Immature natural killer cell (primary cell): Measurements from ENCODE around the gene GRID1. TPM values are rescaled to one million over a fixed set of nuclear protein-coding genes. Genes with fewer than 3 reads are reported as not detected.
A peak's percentile ranks its signal among the peaks of the same experiment; 100 is the strongest.

Source experiments
- DNase-seq, 3 donors: peaks; one replicate each; pipeline ENCODE4 v3.0.0; 2022; ENCODE audit warnings: mixed read lengths in 1 of 3
- H3K27ac Mint-ChIP-seq, 6 donors: one replicate each; pipeline ENCODE4 v1.8.0; 2020; ENCODE audit warnings: mixed read lengths in 6 of 6, mild to moderate bottlenecking in 5 of 6, inconsistent platforms in 4 of 6, moderate library complexity in 3 of 6
- H3K27me3 Mint-ChIP-seq, 3 donors: one replicate each; pipeline ENCODE4 v1.8.0; 2020 to 2021; ENCODE audit warnings: low read depth in 3 of 3, mild to moderate bottlenecking in 3 of 3, mixed read lengths in 3 of 3, moderate library complexity in 3 of 3, inconsistent platforms in 1 of 3
- H3K36me3 Mint-ChIP-seq, 3 donors: one replicate each; pipeline ENCODE4 v1.8.0; 2020; ENCODE audit warnings: mixed read lengths in 3 of 3, inconsistent platforms in 2 of 3, mild to moderate bottlenecking in 2 of 3
- H3K4me1 Mint-ChIP-seq, 2 donors: one replicate each; pipeline ENCODE4 v1.8.0; 2020; ENCODE audit warnings: inconsistent platforms in 2 of 2, mild to moderate bottlenecking in 2 of 2, mixed read lengths in 2 of 2, moderate library complexity in 1 of 2
- H3K4me3 Mint-ChIP-seq, 5 donors: one replicate each; pipeline ENCODE4 v1.8.0; 2020; ENCODE audit warnings: mild to moderate bottlenecking in 5 of 5, mixed read lengths in 5 of 5, inconsistent platforms in 3 of 5, moderate library complexity in 3 of 5
- H3K9me3 Mint-ChIP-seq, 6 donors: one replicate each; pipeline ENCODE4 v1.8.0; 2020; ENCODE audit warnings: mild to moderate bottlenecking in 6 of 6, mixed read lengths in 6 of 6, inconsistent platforms in 4 of 6, moderate library complexity in 3 of 6
- polyA plus RNA-seq, 3 donors: library from polyadenylated mRNA; unstranded; fragments of 300-500 nt; fragmentation: Illumina TruSeq; gene quantifications; one replicate each; pipeline ENCODE4 v1.2.3, GENCODE V29; 2021

The GRID1 gene
- polyA plus RNA-seq, 3 donors from 2014 or later, result not detected

DNA sequence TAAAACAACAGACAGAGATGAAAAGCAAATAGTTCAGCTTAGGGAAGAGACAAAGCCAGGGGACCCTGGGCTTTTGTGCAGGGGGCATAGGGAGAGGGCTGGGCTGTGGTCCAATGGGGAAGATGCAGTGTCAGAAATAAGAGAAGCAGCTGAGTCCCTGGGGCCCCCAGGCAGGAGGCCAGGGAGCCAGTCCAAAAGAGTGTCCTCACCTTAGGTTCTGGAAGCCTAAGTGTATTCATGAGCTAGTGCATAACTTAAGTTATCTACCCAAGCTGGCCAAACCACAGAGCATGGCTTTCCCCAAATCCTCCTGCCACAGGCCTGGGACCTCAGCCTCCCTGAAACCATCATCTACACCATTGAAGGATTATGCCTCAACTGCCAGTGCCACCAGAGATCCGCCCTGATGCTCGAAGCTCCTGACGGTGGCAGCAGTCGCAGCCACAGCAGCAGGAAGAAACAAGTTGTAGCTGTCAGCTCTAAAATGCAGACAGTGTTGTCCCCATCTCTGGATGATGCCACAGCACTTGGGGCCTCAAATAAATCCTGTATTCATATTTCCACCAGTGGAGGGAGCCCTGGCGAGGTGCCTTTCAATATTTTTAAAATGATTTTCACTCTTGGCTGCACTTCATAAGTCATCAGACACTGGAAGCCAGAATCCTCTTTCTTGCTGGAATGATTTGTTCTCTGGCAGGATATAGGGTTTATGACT lies 574.6 kb downstream of the GRID1 start:
- H3K4me1 Mint-ChIP-seq, result no peaks in the 10 kb centered on the region
- no peak overlapping the region for H3K4me3 Mint-ChIP-seq
- no peaks in the 10 kb centered on the region for H3K36me3 Mint-ChIP-seq
- H3K27me3 Mint-ChIP-seq, result peaks cover 0 to 3% (median 0%) of the 10 kb centered on the region in 3 donors
- no peaks in the 10 kb centered on the region for H3K9me3 Mint-ChIP-seq
- no peak overlapping the region for H3K27ac Mint-ChIP-seq
- DNase-seq, result no peak

DNA sequence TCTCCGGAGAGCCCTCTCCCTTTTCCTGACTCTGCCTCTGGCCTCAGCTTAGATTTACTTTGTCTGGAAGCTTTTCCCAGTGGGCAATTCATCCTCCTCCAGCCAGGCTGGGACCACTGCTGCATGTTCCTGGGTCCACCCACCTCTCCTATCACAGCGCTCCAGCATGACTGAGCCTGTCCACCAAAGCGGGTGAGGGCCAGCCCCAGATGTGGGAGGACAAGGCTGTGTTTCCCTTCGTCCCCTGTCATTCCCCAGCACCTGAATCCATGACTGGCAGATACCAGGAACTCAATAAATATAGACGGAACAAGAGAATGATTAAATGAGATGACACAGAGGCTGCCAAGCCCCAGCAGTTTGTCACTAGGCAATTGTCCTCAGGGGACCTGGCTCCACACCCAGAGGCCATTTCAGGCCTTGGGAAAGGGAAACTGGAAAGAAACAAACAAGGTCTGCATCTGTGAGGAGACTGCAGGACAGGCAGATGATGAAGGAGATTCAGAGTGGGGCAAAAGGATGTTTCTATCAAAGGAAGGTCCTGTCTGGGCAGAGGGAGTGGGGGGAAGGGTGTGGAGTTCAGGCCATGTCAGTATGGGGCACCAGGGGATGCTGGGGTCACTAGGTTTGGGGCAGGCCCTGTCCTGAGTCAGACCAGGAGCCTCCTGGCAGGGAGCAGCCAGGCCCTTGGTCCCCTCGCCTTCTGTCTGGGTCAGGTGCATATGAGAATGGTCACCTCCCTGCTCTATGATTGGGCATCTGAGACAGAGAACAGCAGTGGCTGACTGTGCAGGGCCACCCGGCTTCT lies 576.4 kb downstream of the GRID1 start:
- H3K36me3 Mint-ChIP-seq, result no peaks in the 10 kb centered on the region
- H3K27ac Mint-ChIP-seq, result no peak overlapping the region
- H3K4me3 Mint-ChIP-seq, result no peak overlapping the region
- H3K9me3 Mint-ChIP-seq, result no peaks in the 10 kb centered on the region
- no peak for DNase-seq
- H3K4me1 Mint-ChIP-seq, result no peaks in the 10 kb centered on the region
- no peaks in the 10 kb centered on the region for H3K27me3 Mint-ChIP-seq

- DNase-seq, result no peak
- Mint-ChIP-seq H3K27ac (no peak overlapping the region), H3K9me3 (no peaks in the 10 kb centered on the region), H3K27me3 (no peaks in the 10 kb centered on the region), H3K36me3 (no peaks in the 10 kb centered on the region), H3K4me1 (no peaks in the 10 kb centered on the region), H3K4me3 (no peak overlapping the region)
Observed at GRCh38 chr10:85789125-85789524, 577.5 kb downstream of the GRID1 start.

DNA sequence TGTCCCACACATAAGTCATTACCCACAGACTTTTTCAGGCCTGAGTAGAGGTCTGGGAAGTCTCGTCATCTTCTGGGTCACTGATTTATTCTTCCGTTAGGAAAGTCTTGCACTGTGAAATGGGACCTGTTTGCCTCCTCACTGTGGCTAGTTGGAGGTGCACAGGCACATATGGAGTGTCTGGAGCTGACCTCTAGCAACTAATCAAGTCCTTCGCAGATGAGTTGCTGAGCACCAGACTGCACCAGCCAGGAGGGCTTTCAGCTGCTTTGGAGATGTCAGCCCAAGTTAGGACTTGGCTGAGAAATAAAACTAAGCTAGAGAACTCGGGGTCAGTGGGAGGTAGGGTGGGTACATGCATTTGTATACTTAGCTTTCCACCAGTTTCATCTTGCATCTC lies 578.0 kb downstream of the GRID1 start:
- H3K27ac Mint-ChIP-seq, result no peak overlapping the region
- no peak for DNase-seq
- H3K36me3 Mint-ChIP-seq, result no peaks in the 10 kb centered on the region
- no peaks in the 10 kb centered on the region for H3K4me1 Mint-ChIP-seq
- H3K9me3 Mint-ChIP-seq, result no peaks in the 10 kb centered on the region
- H3K27me3 Mint-ChIP-seq, result no peaks in the 10 kb centered on the region
- no peak overlapping the region for H3K4me3 Mint-ChIP-seq

DNA sequence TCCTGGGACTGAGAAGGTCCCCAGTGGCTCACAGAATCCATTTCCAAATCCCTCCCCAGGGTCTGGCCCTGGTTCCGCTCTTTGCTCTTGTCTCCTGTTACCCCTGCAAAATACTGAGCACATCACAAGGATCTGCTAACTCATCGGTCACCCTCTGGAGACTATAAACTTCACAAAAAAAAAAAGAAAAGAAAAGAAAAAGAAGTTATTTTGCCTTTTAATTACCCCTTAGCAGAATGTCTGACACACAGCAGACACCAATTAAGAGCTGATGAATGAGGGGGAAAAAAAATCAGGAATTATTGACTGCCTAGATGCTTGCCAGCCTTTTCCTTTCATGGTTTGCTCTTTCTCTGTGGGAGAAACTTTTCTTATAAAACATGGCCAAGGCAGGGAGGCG lies 578.7 kb downstream of the GRID1 start:
- DNase-seq, result no peak
- H3K36me3 Mint-ChIP-seq, result no peaks in the 10 kb centered on the region
- H3K4me3 Mint-ChIP-seq, result no peak overlapping the region
- no peaks in the 10 kb centered on the region for H3K27me3 Mint-ChIP-seq
- no peaks in the 10 kb centered on the region for H3K9me3 Mint-ChIP-seq
- H3K27ac Mint-ChIP-seq, result no peak overlapping the region
- H3K4me1 Mint-ChIP-seq, result no peaks in the 10 kb centered on the region

GRCh38 chr10:85787393-85787792 lies 579.2 kb downstream of the GRID1 start:
- no peak for DNase-seq
- no peaks in the 10 kb centered on the region for H3K36me3 Mint-ChIP-seq
- no peak overlapping the region for H3K4me3 Mint-ChIP-seq
- H3K4me1 Mint-ChIP-seq, result no peaks in the 10 kb centered on the region
- no peak overlapping the region for H3K27ac Mint-ChIP-seq
- no peaks in the 10 kb centered on the region for H3K27me3 Mint-ChIP-seq
- H3K9me3 Mint-ChIP-seq, result no peaks in the 10 kb centered on the region

DNA sequence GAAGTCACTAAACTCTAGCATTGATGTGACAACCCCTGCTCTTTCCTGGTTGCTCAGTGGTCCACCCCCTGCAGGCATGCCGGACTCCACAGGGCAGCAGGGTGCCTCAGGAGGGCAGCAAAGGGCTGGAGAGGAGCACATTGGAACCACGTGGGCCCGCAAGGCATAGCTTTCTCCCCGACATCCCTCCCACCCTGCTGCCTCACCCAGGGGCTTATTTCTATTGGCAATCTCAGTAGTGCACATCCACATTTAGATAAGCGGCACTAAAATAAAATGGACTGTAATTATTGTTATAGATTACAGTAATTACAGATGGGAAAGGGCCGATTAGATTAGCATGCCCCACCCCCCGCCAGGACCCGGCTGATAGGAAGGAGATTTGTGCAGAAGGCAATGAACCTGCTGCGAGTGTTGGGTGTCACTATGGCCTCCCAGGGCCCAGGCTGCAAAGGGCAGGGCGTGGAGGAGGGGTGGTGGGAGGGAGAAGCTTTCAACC lies 580.1 kb downstream of the GRID1 start:
- no peak overlapping the region for H3K27ac Mint-ChIP-seq
- no peaks in the 10 kb centered on the region for H3K27me3 Mint-ChIP-seq
- no peaks in the 10 kb centered on the region for H3K4me1 Mint-ChIP-seq
- no peak overlapping the region for H3K4me3 Mint-ChIP-seq
- no peak for DNase-seq
- H3K36me3 Mint-ChIP-seq, result no peaks in the 10 kb centered on the region
- H3K9me3 Mint-ChIP-seq, result no peaks in the 10 kb centered on the region

DNA sequence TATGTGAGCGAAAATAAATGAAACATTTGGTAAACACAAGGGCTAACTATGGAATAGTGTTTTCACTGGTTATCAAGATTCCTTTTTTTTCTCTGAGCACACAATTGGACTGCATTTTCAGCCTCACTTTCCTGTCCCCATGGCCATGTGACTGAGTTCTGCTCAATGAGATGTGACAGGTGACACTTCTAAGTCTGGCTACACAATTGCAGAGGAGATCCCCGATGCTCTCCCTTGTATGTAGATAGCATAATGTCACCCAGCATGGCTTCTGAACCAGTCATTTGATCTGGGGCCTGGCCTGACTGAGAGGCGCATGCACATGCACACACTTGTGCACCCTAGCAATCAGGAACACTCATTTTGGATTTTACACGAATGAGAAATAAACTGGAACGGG lies 581.8 kb downstream of the GRID1 start:
- Mint-ChIP-seq H3K4me3 (no peak overlapping the region), H3K27me3 (no peaks in the 10 kb centered on the region), H3K9me3 (no peaks in the 10 kb centered on the region), H3K27ac (no peak overlapping the region), H3K4me1 (no peaks in the 10 kb centered on the region), H3K36me3 (no peaks in the 10 kb centered on the region)
- DNase-seq, result no peak

DNA sequence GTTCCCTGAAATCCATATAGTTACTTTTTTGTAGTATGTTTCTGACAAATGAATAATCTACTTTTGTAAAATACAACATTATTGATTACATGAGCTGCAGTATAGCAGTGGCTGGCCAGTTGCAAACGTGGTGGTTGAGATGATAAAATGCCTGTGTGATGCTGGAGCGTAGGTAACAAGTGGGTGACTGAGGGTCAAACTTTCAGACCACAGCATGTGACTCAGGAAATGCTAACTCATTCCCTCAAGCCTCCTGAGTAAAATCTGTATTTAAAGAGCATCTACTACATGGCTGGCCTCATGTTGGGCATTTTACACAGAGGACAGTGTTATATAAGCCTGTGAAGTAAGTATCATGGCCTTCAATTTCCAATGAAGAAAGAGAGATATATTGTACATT lies 585.2 kb downstream of the GRID1 start:
- Mint-ChIP-seq H3K27me3 (no peaks in the 10 kb centered on the region), H3K9me3 (peaks cover 0 to 2% (median 0%) of the 10 kb centered on the region in 6 donors), H3K27ac (no peak overlapping the region), H3K4me1 (no peaks in the 10 kb centered on the region), H3K4me3 (no peak overlapping the region), H3K36me3 (no peaks in the 10 kb centered on the region)
- DNase-seq, result no peak

DNA sequence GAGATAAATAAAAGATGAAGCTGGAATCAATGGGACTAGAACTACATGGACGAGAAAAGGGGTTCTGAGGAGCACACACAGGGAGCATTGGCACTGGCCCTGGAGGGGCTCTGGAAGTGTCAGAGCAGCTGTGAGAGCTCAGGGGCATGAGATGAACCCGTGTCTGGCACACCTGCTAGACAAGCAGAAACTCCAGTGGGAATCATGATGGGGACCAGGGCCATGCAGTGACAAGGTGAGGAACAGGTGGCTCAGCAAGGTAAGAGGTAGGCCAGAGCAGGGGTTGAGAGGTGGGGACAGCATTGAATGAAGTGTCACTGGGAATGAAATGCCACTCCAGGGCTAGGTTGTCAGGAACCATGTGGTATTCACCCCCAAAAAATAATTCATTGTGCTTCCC lies 588.5 kb downstream of the GRID1 start:
- H3K4me1 Mint-ChIP-seq, result no peaks in the 10 kb centered on the region
- DNase-seq, result no peak
- H3K36me3 Mint-ChIP-seq, result no peaks in the 10 kb centered on the region
- no peak overlapping the region for H3K27ac Mint-ChIP-seq
- H3K4me3 Mint-ChIP-seq, result no peak overlapping the region
- H3K9me3 Mint-ChIP-seq, result peaks cover 0 to 4% (median 0%) of the 10 kb centered on the region in 6 donors
- peaks cover 0 to 2% (median 0%) of the 10 kb centered on the region in 3 donors for H3K27me3 Mint-ChIP-seq

GRCh38 chr10:85767891-85768290 lies 598.7 kb downstream of the GRID1 start:
- H3K4me3 Mint-ChIP-seq, result no peak overlapping the region
- H3K4me1 Mint-ChIP-seq, result no peaks in the 10 kb centered on the region
- no peaks in the 10 kb centered on the region for H3K27me3 Mint-ChIP-seq
- peaks cover 0 to 16% (median 4%) of the 10 kb centered on the region in 6 donors for H3K9me3 Mint-ChIP-seq
- DNase-seq, result no peak
- H3K27ac Mint-ChIP-seq, result no peak overlapping the region
- H3K36me3 Mint-ChIP-seq, result no peaks in the 10 kb centered on the region

- Mint-ChIP-seq H3K9me3 (peaks cover 0 to 14% (median 2%) of the 10 kb centered on the region in 6 donors), H3K4me3 (no peak overlapping the region), H3K36me3 (no peaks in the 10 kb centered on the region), H3K27me3 (no peaks in the 10 kb centered on the region), H3K4me1 (no peaks in the 10 kb centered on the region), H3K27ac (no peak overlapping the region)
- DNase-seq, result no peak
Observed at GRCh38 chr10:85764108-85764507, 602.5 kb downstream of the GRID1 start.

DNA sequence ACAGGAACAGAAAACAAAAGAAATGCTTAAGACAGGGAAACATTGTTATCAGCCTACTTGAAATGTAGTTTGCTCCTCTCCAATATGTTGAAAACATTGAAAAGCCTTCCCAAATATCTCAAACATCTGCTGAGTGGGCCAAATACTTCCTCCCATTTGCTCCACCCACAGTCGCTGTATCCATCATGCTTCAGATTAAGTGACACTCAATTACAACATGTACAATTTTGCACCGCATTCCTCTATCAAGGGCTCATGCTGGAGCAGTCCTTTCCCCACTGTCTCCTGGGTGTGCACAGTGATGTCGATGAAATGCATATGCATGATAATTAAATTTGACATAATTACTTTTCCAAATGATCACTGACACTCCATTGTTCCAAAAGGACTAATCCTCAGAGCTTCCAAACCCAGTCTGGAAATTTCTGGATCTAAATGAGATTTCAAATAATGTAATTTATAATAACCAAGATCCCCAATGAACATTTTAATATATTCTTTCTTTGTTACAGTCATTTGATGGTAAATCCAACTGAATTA lies 604.6 kb downstream of the GRID1 start:
- H3K9me3 Mint-ChIP-seq, result peaks cover 0 to 3% (median 0%) of the 10 kb centered on the region in 6 donors
- no peak overlapping the region for H3K27ac Mint-ChIP-seq
- no peaks in the 10 kb centered on the region for H3K27me3 Mint-ChIP-seq
- no peak for DNase-seq
- H3K36me3 Mint-ChIP-seq, result no peaks in the 10 kb centered on the region
- no peaks in the 10 kb centered on the region for H3K4me1 Mint-ChIP-seq
- no peak overlapping the region for H3K4me3 Mint-ChIP-seq

DNA sequence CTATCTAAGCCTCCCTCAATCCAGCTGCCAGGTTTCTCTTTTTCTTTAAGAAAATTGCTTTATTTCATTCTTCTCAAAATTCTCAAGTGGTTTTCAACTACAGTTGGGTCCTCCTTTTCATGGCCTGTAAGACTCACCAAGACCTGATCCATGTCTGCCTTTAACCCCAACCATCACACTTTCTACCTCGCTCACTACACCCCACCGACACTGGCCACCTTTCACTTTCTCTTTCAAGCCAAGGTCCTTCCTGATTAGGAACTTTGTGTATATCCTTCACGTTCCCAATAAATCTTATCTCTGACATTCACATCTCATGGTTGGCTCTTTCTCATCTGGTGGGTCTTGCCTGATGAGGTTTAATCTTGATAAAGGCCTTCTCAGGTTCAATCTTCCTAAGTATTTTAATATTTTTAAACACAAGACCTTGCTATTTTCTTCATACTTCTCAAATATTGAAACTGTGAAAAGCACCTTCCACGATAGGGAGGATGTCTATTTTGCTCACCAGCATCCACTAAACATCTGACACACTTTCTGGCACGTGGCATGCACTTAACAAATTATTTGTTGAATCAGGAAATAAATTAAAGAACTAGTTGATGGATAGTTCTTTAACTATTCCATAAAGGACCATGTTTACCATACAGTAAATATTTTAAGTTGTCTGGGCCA lies 624.8 kb downstream of the GRID1 start:
- Mint-ChIP-seq H3K36me3 (no peaks in the 10 kb centered on the region), H3K4me1 (peaks cover 0 to 10% of the 10 kb centered on the region in 2 donors), H3K27ac (peak overlapping the region in 3 of 6 donors; percentile 14 to 67 (median 62)), H3K4me3 (peak overlapping the region; percentile 15 to 64 (median 44)), H3K9me3 (peaks cover 0 to 2% (median 0%) of the 10 kb centered on the region in 6 donors), H3K27me3 (no peaks in the 10 kb centered on the region)
- no peak for DNase-seq
